Stomach (tissue), 9 donors: Measurements from ENCODE around the gene RAD54L. TPM values are rescaled to one million over a fixed set of nuclear protein-coding genes. Genes with fewer than 3 reads are reported as not detected.

ENCODE experiments used
- DNase-seq, 2 donors: peaks; one replicate each; pipeline versions ENCODE4 v3.0.0 to v3.0.0-alpha.2; 2013 to 2019
- H3K27ac ChIP-seq, 5 donors: fragments of 200-600 bp in 4 of 5; sonication (generic) in 4 of 5; one replicate each; pipeline ENCODE4 v1.5.1; 2013 to 2019; ENCODE audit warnings: mild to moderate bottlenecking in 1 of 5, moderate library complexity in 1 of 5
- H3K27me3 ChIP-seq, 3 donors: fragments of 200-600 bp; sonication (generic); one replicate each; pipeline ENCODE4 v1.5.1; 2017 to 2019; ENCODE audit warnings: mixed run types in 1 of 3
- H3K36me3 ChIP-seq, 4 donors: fragments of 200-600 bp; sonication (generic); 1 replicate in 3 of 4; 2 replicates in 1 of 4; pipeline ENCODE4 v1.5.1; 2016 to 2019
- H3K4me1 ChIP-seq, 4 donors: fragments of 200-600 bp; sonication (generic); one replicate each; pipeline ENCODE4 v1.5.1; 2016 to 2019
- H3K4me3 ChIP-seq, 4 donors: fragments of 200-600 bp; sonication (generic) in 3 of 4; one replicate each; pipeline ENCODE4 v1.5.1; 2016 to 2019; ENCODE audit warnings: mild to moderate bottlenecking in 1 of 4
- H3K9me3 ChIP-seq, 4 donors: fragments of 200-600 bp; sonication (generic); one replicate each; pipeline ENCODE4 v1.5.1; 2016 to 2019
- EP300 ChIP-seq: sonication (generic); formaldehyde crosslinking; IDR thresholded peaks from one replicate; pipeline ENCODE4 v1.6.1; 2017; ENCODE audit warnings: antibody characterized with exemption
- POLR2A ChIP-seq, 4 donors: fragments of 450-650 bp; IDR thresholded peaks; one replicate each; pipeline ENCODE4 v1.6.1; 2016; ENCODE audit warnings: antibody characterized with exemption in 4 of 4, control low read depth in 2 of 4, mild to moderate bottlenecking in 1 of 4, moderate library complexity in 1 of 4
- POLR2AphosphoS5 ChIP-seq, 3 donors: sonication (generic); formaldehyde crosslinking; IDR thresholded peaks; one replicate each; pipeline ENCODE4 v1.6.1; 2016; ENCODE audit warnings: antibody characterized with exemption in 3 of 3
- WGBS, 5 donors: extraction: QIAGEN DNeasy Blood & Tissue Kit in 3 of 5; methylation state at CpG; one replicate each; pipeline versions ENCODE4 v1.1.5 to v1.1.7; 2013 to 2018; 5-methylcytosine and 5-hydroxymethylcytosine counted together
- intact Hi-C: fragments of 100-400 bp; cut with DNase I; formaldehyde crosslinking; loops from one replicate; pipeline ENCODE4 v1.15.1; 2023; ENCODE audit warnings: low total_unique reads
- polyA plus RNA-seq, 3 donors: library from polyadenylated mRNA; stranded (reverse); fragments of 200-250 nt; gene quantifications; one replicate each; pipeline ENCODE4 v1.2.3, GENCODE V29; 2013
- total RNA-seq, 5 donors: library from RNA; depleted of rRNA; stranded (reverse); fragments of >200 nt; gene quantifications; one replicate each; pipeline versions ENCODE4 v1.1.0 to v1.2.3, GENCODE V29; 2014 to 2016
- TF ChIP-seq, protein P1 (sequence below), 7 experiments: fragments of 450-650 bp in 4 of 7; fragments of 200-600 bp in 3 of 7; sonication (generic) in 3 of 7; IDR thresholded peaks; one replicate each; pipeline ENCODE4 v1.5.1; 2016 to 2019; ENCODE audit warnings: antibody characterized with exemption in 7 of 7, control low read depth in 2 of 7, mild to moderate bottlenecking in 1 of 7
- donor health status: healthy with polysubstance abuse.
- donor health status: Bipolar disorder and iron deficiency.
- donor health status: healthy.

The RAD54L gene
- total and polyA plus RNA-seq, 8 donors, result 0.45 to 99.6 (median 3.5) TPM

DNA sequence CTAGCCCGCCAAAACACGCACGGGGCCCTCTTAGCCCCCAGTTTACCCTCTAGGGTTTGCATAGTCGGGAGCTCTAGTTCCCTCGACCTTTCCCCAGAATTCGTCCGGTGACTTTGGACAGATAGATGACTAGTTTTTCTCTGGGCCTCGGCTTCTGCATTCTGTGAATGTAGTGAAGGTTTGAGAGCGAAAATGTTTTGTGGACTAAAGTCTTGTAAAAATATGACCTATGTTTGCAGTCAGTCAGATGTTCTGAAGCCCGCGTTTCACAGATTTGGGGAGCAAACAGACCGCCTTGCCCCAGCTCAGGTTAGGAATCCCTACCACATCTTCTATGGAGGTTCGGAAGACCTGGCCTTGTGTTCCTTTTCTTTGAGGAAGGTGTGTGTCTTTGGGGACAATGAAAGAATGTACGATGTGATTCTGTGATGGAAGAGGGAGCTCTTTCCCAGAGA, 56.3 kb downstream of the RAD54L start:
- intact Hi-C loops, result no loop called here
- H3K27me3 ChIP-seq, result no peaks in the 10 kb centered on the region
- peaks cover 37 to 81% (median 55%) of the 10 kb centered on the region in 4 donors for H3K4me1 ChIP-seq
- TF ChIP-seq EP300 (no peak), POLR2A (IDR thresholded peaks at IDR 0.05) (no peak), POLR2AphosphoS5 (IDR thresholded peaks at IDR 0.05) (no peak)
- TF ChIP-seq, protein P1, sequence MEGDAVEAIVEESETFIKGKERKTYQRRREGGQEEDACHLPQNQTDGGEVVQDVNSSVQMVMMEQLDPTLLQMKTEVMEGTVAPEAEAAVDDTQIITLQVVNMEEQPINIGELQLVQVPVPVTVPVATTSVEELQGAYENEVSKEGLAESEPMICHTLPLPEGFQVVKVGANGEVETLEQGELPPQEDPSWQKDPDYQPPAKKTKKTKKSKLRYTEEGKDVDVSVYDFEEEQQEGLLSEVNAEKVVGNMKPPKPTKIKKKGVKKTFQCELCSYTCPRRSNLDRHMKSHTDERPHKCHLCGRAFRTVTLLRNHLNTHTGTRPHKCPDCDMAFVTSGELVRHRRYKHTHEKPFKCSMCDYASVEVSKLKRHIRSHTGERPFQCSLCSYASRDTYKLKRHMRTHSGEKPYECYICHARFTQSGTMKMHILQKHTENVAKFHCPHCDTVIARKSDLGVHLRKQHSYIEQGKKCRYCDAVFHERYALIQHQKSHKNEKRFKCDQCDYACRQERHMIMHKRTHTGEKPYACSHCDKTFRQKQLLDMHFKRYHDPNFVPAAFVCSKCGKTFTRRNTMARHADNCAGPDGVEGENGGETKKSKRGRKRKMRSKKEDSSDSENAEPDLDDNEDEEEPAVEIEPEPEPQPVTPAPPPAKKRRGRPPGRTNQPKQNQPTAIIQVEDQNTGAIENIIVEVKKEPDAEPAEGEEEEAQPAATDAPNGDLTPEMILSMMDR (IDR thresholded peaks at IDR 0.05), result no peak
- H3K36me3 ChIP-seq, result peaks cover 3 to 13% (median 6%) of the 10 kb centered on the region in 4 donors
- H3K27ac ChIP-seq, result peak overlapping the region; percentile 88 to 100 (median 97)
- no peak for DNase-seq
- no peaks in the 10 kb centered on the region for H3K9me3 ChIP-seq
- H3K4me3 ChIP-seq, result peak overlapping the region; percentile 81 to 95 (median 88)
- 0 to 1% (median 1%) methylated on average over 11 to 14 of the region's 14 CpGs for WGBS, 5 donors

DNA sequence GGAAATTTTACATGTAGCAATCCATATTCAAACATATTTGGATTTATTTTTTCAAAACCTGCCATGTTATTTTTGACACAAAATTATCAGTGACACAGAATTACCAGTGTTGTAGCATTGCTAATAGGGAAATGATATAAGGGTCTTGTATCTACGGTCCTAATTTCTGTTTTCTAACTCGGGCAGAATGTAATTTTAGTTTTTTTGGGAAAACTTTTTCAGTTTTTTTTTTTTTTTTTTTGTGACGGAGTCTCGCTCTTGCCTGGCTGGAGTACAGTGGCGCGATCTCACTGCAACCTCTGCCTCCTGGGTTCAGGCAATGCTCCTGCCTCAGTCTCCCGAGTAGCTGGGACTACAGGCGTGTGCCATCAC, 58.6 kb downstream of the RAD54L start:
- no peak for DNase-seq
- H3K27ac ChIP-seq, result no peak overlapping the region
- peaks cover 22 to 62% (median 39%) of the 10 kb centered on the region in 4 donors for H3K4me1 ChIP-seq
- no peaks in the 10 kb centered on the region for H3K27me3 ChIP-seq
- H3K4me3 ChIP-seq, result no peak overlapping the region
- 88 to 93% (median 92%) methylated on average over 8 of the region's 8 CpGs for WGBS, 5 donors
- no peaks in the 10 kb centered on the region for H3K9me3 ChIP-seq
- intact Hi-C loops, result loop anchor here (5.0 kb wide), 1 partner anchor 36 kb away; the partner anchor contains the start of gene NSUN4
- TF ChIP-seq POLR2A (IDR thresholded peaks at IDR 0.05), result no peak
- TF ChIP-seq EP300, result no peak
- TF ChIP-seq, protein P1 (IDR thresholded peaks at IDR 0.05), result no peak
- TF ChIP-seq POLR2AphosphoS5 (IDR thresholded peaks at IDR 0.05), result no peak
- peaks cover 17 to 35% (median 29%) of the 10 kb centered on the region in 4 donors for H3K36me3 ChIP-seq

DNA sequence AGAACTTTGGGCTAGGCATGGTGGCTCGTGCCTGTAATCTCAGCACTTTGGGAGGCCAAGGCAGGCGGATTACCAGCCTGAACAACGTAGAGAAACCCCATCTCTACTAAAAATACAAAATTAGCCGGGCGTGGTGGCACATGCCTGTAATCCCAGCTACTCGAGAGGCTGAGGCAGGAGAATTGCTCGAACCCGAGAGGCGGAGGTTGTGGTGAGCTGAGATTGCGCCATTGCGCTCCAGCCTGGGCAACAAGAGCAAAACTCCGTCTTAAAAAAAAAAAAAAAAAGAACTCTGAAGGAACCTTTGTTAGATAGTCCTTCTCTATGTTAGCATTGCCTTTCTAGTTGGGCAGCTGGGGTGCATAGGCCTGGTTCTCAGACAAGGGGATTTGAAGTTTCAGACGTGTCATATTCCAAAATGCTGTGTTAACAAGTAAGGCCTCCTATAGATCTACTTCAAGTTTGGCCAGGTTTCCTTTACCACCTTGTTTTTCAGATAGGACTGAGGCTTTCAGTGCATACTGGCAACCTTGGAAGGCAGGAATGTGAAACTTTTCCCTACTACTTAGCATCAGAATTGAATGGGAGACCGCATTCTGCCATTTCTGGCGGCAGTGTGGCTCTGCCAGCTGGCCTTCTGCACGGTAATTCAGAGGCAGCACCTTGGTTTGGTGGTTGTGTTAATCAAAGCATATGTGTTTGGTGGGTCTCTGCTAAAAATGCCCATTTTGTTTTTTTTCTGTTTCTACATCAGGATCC, 62.0 kb downstream of the RAD54L start:
- Histone ChIP-seq H3K4me3 (no peak overlapping the region), H3K27ac (no peak overlapping the region), H3K36me3 (peaks cover 51 to 69% (median 63%) of the 10 kb centered on the region in 4 donors), H3K27me3 (no peaks in the 10 kb centered on the region), H3K4me1 (peaks cover 9 to 46% (median 27%) of the 10 kb centered on the region in 4 donors), H3K9me3 (no peaks in the 10 kb centered on the region)
- 87 to 93% (median 91%) methylated on average over 16 of the region's 16 CpGs for WGBS, 5 donors
- intact Hi-C loops, result loop anchor here (5.0 kb wide), 1 partner anchor 33 kb away; the partner anchor contains the start of gene NSUN4
- TF ChIP-seq POLR2AphosphoS5 (IDR thresholded peaks at IDR 0.05) (no peak), EP300 (no peak), POLR2A (IDR thresholded peaks at IDR 0.05) (no peak)
- TF ChIP-seq, protein P1 (IDR thresholded peaks at IDR 0.05), result no peak
- DNase-seq, result no peak

DNA sequence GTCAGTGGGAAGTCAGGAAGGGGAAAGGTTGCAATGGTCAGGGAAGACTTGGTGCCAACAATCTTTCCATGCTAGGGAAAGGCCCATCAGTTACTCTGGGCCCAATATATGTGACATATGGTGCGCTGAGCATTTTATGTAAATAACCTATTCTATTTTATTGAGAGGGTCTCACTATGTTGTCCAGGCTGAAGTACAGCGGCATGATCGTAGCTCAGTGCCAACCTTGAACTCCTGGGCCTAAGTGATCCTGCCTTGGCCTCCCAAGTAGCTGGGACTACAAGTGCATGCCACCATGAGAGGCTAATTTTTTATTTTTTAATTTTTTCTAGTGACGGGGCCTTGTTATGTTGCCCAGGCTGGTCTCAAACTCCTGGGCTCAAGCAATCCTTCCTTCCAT, 62.8 kb downstream of the RAD54L start:
- no peaks in the 10 kb centered on the region for H3K9me3 ChIP-seq
- intact Hi-C loops, result no loop called here
- H3K4me1 ChIP-seq, result peaks cover 2 to 38% (median 22%) of the 10 kb centered on the region in 4 donors
- peaks cover 55 to 76% (median 71%) of the 10 kb centered on the region in 4 donors for H3K36me3 ChIP-seq
- WGBS, 5 donors, result 94 to 100% (median 97%) methylated on average over 4 of the region's 4 CpGs
- TF ChIP-seq EP300 (no peak), POLR2A (IDR thresholded peaks at IDR 0.05) (no peak), POLR2AphosphoS5 (IDR thresholded peaks at IDR 0.05) (no peak)
- TF ChIP-seq, protein P1 (IDR thresholded peaks at IDR 0.05), result no peak
- H3K27me3 ChIP-seq, result no peaks in the 10 kb centered on the region
- no peak overlapping the region for H3K27ac ChIP-seq
- no peak for DNase-seq
- no peak overlapping the region for H3K4me3 ChIP-seq
